HG02970 (cell line): Measurements from ENCODE around the gene EGFL6.
"Not testable (repeated sequence)": the region's sequence is repeated elsewhere in the genome, so short reads cannot be mapped to it uniquely, and the experiment has no call there.

Experiments
- ATAC-seq: cut with Tn5 transposase; IDR thresholded peaks from one replicate; pipeline ENCODE4 v1.9.1; 2021; ENCODE audit warnings: mild to moderate bottlenecking, moderate library complexity, moderate number of reproducible peaks; ENCODE audit not compliant: unreplicated experiment, low FRiP score

Gene EGFL6

GRCh38 chrX:13587786-13588477 is 18.5 kb downstream of the EGFL6 start:
- no peak for ATAC-seq

GRCh38 chrX:13590207-13590606 is 20.8 kb downstream of the EGFL6 start:
- no peak for ATAC-seq

GRCh38 chrX:13590914-13591313 is 21.5 kb downstream of the EGFL6 start:
- ATAC-seq, result no peak

- no peak for ATAC-seq
These were observed 28.5 kb downstream of the EGFL6 start for GRCh38 chrX:13597874-13598273.

GRCh38 chrX:13598877-13599276 is 29.5 kb downstream of the EGFL6 start:
- ATAC-seq, result no peak

GRCh38 chrX:13599491-13599890 is 30.1 kb downstream of the EGFL6 start:
- no peak for ATAC-seq

- ATAC-seq, result no peak
These were observed 36.2 kb downstream of the EGFL6 start for GRCh38 chrX:13605611-13606010.

- no peak for ATAC-seq
These were observed 38.1 kb downstream of the EGFL6 start for GRCh38 chrX:13607331-13607995.

GRCh38 chrX:13607996-13608365 is 38.6 kb downstream of the EGFL6 start:
- ATAC-seq, result no peak

GRCh38 chrX:13614154-13614553 is 44.8 kb downstream of the EGFL6 start:
- ATAC-seq, result no peak

- ATAC-seq, result no peak
These were observed 50.8 kb downstream of the EGFL6 start for GRCh38 chrX:13620207-13620606.

GRCh38 chrX:13622401-13622964 is 53.1 kb downstream of the EGFL6 start:
- ATAC-seq, result no peak

- ATAC-seq, result no peak
These were observed 57.9 kb downstream of the EGFL6 start for GRCh38 chrX:13627306-13627705.

GRCh38 chrX:13637224-13637623 is 67.8 kb downstream of the EGFL6 start:
- ATAC-seq, result not testable (repeated sequence)

GRCh38 chrX:13638021-13638420 is 68.6 kb downstream of the EGFL6 start:
- ATAC-seq, result no peak

- no peak for ATAC-seq
These were observed 69.4 kb downstream of the EGFL6 start for GRCh38 chrX:13638826-13639225.

- not testable (repeated sequence) for ATAC-seq
These were observed 72.3 kb downstream of the EGFL6 start for GRCh38 chrX:13641684-13642083.

GRCh38 chrX:13645464-13646153 is 76.2 kb downstream of the EGFL6 start:
- ATAC-seq, result no peak

- no peak for ATAC-seq
These were observed 76.8 kb downstream of the EGFL6 start for GRCh38 chrX:13646154-13646549.

GRCh38 chrX:13647709-13648212 is 78.4 kb downstream of the EGFL6 start:
- ATAC-seq, result no peak

- ATAC-seq, result not testable (repeated sequence)
These were observed 78.9 kb downstream of the EGFL6 start for GRCh38 chrX:13648336-13648735.
